Stimulated activated CD4-positive, alpha-beta T cell treated with anti-CD3 and anti-CD28 coated beads, Interleukin-1b, Interleukin-23, amount 100 ng/mL, for 24 hours (primary cell): ENCODE measurements around the gene SBDS.
A peak's percentile ranks its signal among the peaks of the same experiment; 100 is the strongest.
"Not testable (repeated sequence)": the region's sequence is repeated elsewhere in the genome, so short reads cannot be mapped to it uniquely, and the experiment has no call there.

Experiments
- DNase-seq, 4 experiments: peaks; one replicate each; pipeline ENCODE4 v3.0.0-alpha.2; 2020; ENCODE audit warnings: low read depth in 4 of 4, low spot score in 1 of 4

Gene SBDS

GRCh38 chr7:66996444-66997191 lies 1.2 kb upstream of the SBDS start, which contains the start of gene TYW1:
Gene TYW1 (plus strand): TSS chr7:66996833. CDS start chr7:66996979, 146 bp downstream.
- DNase-seq: peak; percentile 82 to 98 (median 94)

GRCh38 chr7:66994691-66995049 lies 716 bp downstream of the SBDS start:
- DNase-seq: peak in 2 of 4 experiments; percentile 3 to 15

GRCh38 chr7:66994051-66994450 lies 1.3 kb downstream of the SBDS start:
- not testable (repeated sequence) for DNase-seq

GRCh38 chr7:66989552-66989951 lies 5.8 kb downstream of the SBDS start:
- not testable (repeated sequence) for DNase-seq

- not testable (repeated sequence) for DNase-seq
Observed at GRCh38 chr7:66980336-66980735, 15.1 kb downstream of the SBDS start.

- not testable (repeated sequence) for DNase-seq
Observed at GRCh38 chr7:66979013-66979412, 16.4 kb downstream of the SBDS start.

- DNase-seq: not testable (repeated sequence)
Observed at GRCh38 chr7:66978312-66978711, 17.1 kb downstream of the SBDS start.

GRCh38 chr7:66974986-66975590 lies 20.3 kb downstream of the SBDS start:
- DNase-seq: no peak

- DNase-seq: no peak
Observed at GRCh38 chr7:66970310-66970709, 25.1 kb downstream of the SBDS start.

GRCh38 chr7:66969001-66969400 lies 26.4 kb downstream of the SBDS start:
- not testable (repeated sequence) for DNase-seq

- DNase-seq: no peak
Observed at GRCh38 chr7:66967029-66967428, 28.4 kb downstream of the SBDS start.

GRCh38 chr7:66964411-66964810 lies 31.0 kb downstream of the SBDS start:
- no peak for DNase-seq

GRCh38 chr7:66961096-66961495 lies 34.3 kb downstream of the SBDS start:
- DNase-seq: no peak

GRCh38 chr7:66960192-66960591 lies 35.2 kb downstream of the SBDS start:
- DNase-seq: no peak

- no peak for DNase-seq
Observed at GRCh38 chr7:66958538-66959350, 36.6 kb downstream of the SBDS start.

GRCh38 chr7:66957595-66958290 lies 37.6 kb downstream of the SBDS start:
- no peak for DNase-seq

GRCh38 chr7:66953044-66953427 lies 42.4 kb downstream of the SBDS start:
- DNase-seq: no peak

- no peak for DNase-seq
Observed at GRCh38 chr7:66952343-66953043, 42.9 kb downstream of the SBDS start.

- DNase-seq: no peak
Observed at GRCh38 chr7:66950763-66951162, 44.6 kb downstream of the SBDS start.

- no peak for DNase-seq
Observed at GRCh38 chr7:66950311-66950710, 45.1 kb downstream of the SBDS start.
